LNCaP clone FGC (cell line): ENCODE results near the gene ITIH5.

Experiments used
- DNase-seq: peaks from one replicate; pipeline ENCODE4 v3.0.0-alpha.2; 2011; ENCODE audit warnings: low read depth
- H3K4me3 ChIP-seq: 2 replicates; pipeline ENCODE4 v1.5.1; 2011; ENCODE audit warnings: mild to moderate bottlenecking, low read depth, low read length, control low read depth
- TF ChIP-seq, protein P1 (sequence below): IDR thresholded peaks from 2 replicates; pipeline ENCODE4 v1.5.1; 2012; ENCODE audit warnings: mild to moderate bottlenecking; ENCODE audit not compliant: control insufficient read depth, insufficient read depth; ENCODE audit errors: extremely low read depth

Gene ITIH5

DNA sequence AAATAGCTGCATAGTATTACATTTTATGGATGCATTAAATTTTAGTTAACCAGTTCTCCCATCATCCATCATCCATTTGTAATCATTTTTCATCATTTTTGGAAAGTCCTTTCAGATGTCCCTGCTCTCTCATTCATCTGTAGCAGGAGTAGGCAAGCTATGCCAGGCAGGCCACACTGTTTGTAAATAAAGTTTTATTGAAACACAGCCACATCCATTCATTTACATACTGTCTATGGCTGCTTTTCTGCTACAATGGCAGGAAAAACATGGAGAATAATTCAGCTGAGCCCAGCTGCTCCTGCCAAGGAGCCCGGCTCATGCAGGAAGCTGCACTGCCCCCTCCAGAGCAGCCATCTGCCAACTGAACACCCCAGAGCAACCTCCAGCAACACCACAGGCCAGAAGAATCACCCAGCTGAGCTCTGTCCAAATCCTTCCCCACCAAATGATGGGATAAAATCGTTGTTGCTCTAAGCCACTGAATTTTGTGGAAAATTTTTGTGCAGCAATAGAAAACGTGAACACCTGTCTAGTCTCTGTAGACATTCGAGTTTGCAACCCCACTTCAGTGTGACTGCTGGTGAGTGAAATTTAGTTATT, 19.6 kb downstream of the ITIH5 start:
- TF ChIP-seq, protein P1, sequence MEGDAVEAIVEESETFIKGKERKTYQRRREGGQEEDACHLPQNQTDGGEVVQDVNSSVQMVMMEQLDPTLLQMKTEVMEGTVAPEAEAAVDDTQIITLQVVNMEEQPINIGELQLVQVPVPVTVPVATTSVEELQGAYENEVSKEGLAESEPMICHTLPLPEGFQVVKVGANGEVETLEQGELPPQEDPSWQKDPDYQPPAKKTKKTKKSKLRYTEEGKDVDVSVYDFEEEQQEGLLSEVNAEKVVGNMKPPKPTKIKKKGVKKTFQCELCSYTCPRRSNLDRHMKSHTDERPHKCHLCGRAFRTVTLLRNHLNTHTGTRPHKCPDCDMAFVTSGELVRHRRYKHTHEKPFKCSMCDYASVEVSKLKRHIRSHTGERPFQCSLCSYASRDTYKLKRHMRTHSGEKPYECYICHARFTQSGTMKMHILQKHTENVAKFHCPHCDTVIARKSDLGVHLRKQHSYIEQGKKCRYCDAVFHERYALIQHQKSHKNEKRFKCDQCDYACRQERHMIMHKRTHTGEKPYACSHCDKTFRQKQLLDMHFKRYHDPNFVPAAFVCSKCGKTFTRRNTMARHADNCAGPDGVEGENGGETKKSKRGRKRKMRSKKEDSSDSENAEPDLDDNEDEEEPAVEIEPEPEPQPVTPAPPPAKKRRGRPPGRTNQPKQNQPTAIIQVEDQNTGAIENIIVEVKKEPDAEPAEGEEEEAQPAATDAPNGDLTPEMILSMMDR: no peak
- DNase-seq: no peak
- no peak overlapping the region for H3K4me3 ChIP-seq

DNA sequence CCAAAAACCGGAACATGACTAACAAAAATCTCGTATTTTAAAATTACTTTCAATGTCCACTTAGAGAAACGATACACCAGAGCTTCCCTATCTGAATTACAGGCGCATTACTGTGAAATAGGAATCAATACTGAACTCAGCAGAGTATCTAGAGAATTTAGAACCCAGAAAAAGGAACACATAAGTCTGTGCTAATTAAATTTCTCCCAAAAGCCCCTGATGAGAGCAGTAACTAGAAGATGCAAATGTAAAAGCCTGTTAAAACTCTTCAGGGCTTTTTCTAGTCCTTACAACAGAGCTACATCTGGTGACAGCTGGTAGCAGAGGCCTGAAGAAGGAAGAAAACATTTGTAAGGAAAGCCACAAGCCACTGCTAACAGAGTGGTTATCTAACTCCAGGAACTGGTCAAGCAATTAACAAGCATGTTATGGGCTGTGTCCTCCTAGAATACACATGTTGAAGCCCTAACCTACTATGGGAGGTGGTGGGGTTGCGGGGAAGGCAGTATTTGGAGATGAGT, 24.2 kb downstream of the ITIH5 start:
- no peak for DNase-seq
- TF ChIP-seq, protein P1: no peak

DNA sequence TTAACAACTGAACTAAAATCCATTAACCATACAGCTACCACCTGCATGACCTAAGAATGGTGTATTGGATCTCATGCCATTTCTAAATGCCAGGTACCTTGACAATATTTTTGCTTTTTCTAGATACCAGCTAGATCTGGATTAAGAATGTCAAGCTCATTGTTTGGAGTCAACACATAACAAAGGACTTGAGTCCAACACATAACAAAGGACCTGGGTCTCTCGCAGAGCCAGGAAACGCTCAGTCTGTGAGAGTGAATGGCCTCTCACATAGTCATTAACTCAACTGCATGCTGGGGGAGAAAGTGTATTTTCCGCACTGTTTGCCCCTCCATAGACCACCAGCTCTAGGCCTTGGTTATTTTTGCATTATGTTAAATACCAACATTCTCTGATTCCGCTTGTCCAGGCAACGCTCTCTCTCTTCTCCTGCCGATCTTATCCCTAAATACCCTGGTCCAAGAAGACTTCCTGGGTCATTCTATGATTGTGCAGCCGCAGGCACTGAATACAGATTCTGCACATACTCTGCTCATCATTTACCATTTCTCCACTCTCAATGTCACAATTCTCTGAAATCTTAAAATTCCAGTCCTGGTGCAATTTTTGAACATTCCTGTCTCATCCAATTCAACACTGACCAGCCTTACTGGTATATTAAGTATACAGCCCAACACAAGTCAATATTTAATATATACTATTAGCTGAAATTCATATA, 31.2 kb downstream of the ITIH5 start:
- no peak overlapping the region for H3K4me3 ChIP-seq
- DNase-seq: no peak
- TF ChIP-seq, protein P1: no peak

More for the DNA sequence above, 24.2 kb downstream of the ITIH5 start:
- no peak overlapping the region for H3K4me3 ChIP-seq

DNA sequence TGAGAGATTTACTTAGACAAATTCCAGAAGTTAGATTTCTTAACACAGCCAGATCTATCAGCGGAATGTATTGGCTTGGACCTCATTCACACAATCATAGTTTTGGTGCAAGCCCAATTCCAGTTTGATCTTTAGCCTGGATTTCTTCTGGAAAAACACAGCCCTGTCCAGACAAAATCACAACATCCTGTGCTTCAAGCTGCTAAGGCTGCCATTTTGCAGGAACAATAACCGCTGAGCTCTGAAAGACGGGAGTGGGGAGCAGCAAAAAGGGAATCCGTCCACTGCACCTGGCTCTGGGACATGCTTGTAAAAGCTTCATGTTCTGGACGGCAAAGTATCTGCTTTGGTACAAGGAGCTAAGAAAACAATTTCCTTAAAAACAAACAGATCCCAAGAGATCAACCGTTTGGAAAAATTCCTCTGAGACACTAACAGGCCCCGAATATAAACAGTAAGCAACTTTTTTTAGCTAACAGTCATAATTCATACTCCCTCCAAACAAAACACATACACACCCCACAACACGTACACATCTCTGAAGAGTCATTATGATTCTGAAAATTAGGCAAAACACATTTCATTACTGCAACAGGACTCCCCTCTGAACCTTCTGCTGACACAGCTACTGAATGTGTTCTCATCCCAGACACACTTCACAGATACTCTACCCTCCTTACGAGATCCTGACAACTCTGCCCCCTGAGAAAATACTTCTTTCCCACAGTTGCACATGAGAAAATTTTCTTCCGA, 32.4 kb downstream of the ITIH5 start:
- no peak overlapping the region for H3K4me3 ChIP-seq
- no peak for DNase-seq
- TF ChIP-seq, protein P1: no peak

DNA sequence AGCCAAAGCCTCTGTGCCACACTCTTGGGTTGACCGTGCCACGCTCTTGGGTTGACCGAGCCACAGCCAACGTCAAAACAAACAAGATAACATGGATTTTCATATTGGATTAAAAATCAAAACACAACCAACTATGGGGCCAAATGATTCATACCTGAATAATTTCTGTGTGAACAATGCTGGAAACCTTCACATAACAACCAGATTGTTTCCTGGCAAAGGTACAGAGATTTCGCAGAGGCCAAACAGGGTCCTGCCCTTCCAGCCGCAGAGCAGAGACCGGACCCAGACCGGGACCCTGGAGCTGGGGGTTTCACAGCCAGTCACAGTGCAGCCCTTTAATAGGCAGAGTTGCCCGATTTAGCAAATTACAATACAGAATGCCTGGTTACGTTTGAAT, 40.5 kb downstream of the ITIH5 start:
- DNase-seq: no peak
- no peak overlapping the region for H3K4me3 ChIP-seq
- TF ChIP-seq, protein P1: no peak

DNA sequence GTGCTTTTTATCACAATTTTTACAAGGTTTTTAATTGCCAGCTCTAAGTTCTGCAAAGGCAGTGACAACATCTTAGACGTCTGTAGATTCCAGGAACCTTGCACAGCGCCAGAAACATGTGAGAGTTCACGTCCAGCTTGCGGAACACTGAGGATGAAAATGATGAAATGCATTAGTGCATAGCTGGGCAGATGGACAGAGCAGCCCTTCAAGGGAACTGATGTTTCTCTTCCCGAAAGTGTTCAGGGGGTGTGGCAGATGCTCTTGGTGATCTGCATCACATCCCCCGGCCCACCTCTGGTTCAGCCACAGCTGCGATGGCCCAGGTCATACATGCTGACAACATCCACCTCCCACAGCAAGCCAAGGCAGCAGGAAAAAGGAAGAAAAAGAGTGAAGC, 40.9 kb downstream of the ITIH5 start:
- DNase-seq: no peak

More for the DNA sequence above, 40.9 kb downstream of the ITIH5 start:
- H3K4me3 ChIP-seq: no peak overlapping the region
- TF ChIP-seq, protein P1: no peak
